ENCODE measurements around the gene ROBO4.

Gene ROBO4

GRCh38 chr11:124889191-124890091 is 8.2 kb downstream of the ROBO4 start:
- DNase-seq (ENCODE audit: low read depth), result no peak

GRCh38 chr11:124887667-124888013 is 10.0 kb downstream of the ROBO4 start:
- DNase-seq (ENCODE audit: low read depth), result no peak

DNA sequence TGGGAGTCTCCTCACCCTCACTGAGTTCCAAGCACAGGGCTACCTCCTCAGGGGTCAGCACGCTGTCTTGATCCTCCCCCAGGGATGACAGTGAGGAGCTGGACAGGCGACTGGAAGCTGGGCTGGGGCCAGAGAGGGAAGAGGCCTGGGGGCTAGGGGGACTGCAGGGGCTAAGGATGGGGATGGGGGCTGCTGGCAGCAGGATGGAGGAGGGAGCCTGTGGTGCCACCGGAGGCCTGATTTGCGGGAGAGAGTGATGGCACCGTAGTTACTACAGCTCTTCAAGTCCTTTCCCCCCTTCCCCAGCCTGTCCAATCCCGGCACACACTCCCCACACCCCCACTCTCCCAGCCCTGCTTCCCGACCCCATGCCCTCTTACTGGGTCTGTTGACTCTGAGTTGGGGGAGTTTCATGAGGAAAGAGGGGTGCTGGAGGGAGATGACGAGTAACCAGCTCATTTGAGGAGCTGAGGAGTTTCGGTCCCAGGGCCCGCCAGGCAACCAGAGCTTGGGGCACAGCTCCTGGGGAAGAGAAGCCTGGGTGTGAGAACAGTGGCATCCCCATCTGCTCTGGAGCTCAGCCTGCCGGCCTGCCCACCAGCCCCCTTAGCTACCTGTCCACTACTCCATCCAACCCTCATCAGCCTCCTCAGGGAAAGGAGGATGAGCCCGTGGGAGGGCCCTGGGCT is 10.5 kb downstream of the ROBO4 start:
- no peak for DNase-seq (ENCODE audit: low read depth)

DNA sequence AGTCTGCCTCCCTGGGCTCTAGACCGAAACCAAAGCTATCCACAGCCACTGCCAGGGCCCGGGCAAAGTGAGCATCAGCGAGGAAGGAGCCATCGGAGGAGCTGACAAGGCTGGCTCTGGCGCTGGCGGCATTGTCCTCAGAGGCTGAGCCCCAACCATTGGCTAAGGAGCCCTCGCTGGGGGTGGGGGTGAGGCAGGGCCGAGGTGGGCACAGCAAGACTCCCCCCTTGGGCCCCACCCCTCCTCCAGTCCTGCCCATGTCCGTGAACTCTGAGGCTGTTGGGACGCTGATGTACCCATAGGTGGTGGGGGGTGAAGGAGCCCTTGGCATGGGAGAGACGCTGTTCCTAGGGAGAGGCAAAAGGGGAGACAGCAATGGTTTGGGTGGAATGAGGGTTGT is 11.2 kb downstream of the ROBO4 start:
- no peak for DNase-seq (ENCODE audit: low read depth)

- DNase-seq (ENCODE audit: low read depth), result no peak
Observed at GRCh38 chr11:124884869-124885479, 12.7 kb downstream of the ROBO4 start.

- no peak for DNase-seq (ENCODE audit: low read depth)
Observed at GRCh38 chr11:124884340-124884739, 13.3 kb downstream of the ROBO4 start.

DNA sequence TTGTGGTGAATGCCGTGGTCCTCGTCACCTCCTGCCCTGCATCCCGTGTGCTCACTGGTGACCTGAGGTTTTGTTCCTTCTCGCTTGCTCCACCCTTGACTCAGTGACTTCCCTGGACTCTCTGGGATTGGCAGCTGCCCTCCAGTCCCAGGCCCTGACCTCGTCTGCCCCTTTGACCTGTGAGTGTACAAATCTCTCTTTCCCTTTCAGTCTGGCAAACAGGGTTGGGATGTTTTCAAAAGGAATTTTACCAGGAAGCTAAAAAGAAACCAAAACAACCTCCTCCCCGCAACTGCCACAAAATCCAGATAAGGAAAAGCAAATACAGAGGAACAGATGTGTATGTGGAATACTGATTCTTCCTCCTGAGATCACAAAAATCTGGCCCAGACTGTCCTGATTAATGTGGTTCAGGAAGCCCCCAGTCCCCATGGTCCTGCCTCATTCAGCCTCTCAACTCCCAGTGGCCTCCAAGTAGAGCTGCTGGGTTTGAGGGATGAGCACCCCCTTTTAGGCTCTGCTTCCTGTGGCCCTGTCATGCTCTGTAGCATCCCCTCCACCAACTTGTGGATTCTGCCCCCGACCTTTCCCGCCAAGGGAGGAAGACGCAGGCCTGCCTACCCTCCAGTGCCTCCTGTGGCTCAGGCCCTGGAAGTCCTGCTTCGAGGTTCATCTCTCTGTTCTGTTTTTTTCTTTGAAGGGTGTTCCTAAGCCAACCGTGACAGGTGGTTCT is 15.2 kb downstream of the ROBO4 start:
- DNase-seq (ENCODE audit: low read depth), result no peak

GRCh38 chr11:124880958-124881357 is 16.7 kb downstream of the ROBO4 start:
- DNase-seq (ENCODE audit: low read depth), result no peak

- DNase-seq (ENCODE audit: low read depth), result no peak
Observed at GRCh38 chr11:124880290-124880611, 17.4 kb downstream of the ROBO4 start.

GRCh38 chr11:124879493-124880289 is 18.0 kb downstream of the ROBO4 start:
- no peak for DNase-seq (ENCODE audit: low read depth)

DNA sequence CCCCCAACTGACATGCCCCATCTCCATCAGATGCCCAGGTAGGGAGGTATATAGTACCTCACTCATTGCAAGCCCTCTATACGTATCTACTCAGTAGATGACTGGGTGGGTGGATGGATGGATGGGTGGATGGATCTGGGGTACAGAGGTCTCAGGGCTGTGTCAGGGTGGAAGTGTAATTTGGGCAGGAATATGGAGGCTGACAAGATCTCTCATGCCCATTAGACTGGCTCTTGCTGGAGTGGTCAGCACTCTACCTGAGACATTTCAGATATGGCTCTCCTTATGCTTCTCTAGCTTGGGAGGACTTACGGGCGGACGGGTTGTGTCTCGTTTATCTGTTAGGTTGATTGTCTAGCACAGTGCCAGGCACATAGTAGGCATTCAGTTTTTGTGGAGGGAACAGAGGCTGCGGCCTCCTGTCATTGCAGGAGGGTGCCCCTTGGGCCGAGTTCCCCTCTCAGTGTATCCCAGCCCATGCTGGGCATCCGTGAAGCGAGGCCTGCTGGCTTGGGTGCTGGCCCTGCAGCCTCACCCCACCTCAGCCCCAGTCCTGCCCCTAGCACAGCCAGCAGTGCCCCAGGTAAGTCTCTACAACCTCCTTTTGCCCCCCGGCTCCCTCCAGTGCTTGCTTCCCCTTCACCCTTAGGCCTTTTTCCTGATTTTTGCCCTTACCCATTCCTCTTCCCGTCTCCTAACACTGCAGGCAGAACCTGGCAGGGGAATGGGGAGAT is 18.7 kb downstream of the ROBO4 start:
- DNase-seq (ENCODE audit: low read depth), result no peak

- DNase-seq (ENCODE audit: low read depth), result no peak
Observed at GRCh38 chr11:124877910-124878758, 19.5 kb downstream of the ROBO4 start.

DNA sequence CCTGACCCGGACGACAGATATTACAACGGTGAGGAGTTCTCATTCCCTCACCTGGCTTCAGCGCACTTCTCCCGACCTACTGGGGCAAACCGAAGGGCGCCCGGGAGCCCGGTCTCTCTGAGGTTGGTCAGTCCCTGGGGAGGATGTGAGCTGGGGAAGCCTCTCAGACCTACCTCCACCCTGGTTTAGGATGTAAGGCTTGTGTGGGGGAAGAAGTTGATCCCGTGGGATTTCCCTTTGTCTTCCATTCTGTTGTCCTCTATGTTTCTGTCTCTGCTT is 20.1 kb downstream of the ROBO4 start:
- no peak for DNase-seq (ENCODE audit: low read depth)

- DNase-seq (ENCODE audit: low read depth), result no peak
Observed at GRCh38 chr11:124876818-124877630, 20.6 kb downstream of the ROBO4 start.

- DNase-seq (ENCODE audit: low read depth), result peak; percentile 95
Observed at GRCh38 chr11:124875943-124876817, 21.5 kb downstream of the ROBO4 start.

DNA sequence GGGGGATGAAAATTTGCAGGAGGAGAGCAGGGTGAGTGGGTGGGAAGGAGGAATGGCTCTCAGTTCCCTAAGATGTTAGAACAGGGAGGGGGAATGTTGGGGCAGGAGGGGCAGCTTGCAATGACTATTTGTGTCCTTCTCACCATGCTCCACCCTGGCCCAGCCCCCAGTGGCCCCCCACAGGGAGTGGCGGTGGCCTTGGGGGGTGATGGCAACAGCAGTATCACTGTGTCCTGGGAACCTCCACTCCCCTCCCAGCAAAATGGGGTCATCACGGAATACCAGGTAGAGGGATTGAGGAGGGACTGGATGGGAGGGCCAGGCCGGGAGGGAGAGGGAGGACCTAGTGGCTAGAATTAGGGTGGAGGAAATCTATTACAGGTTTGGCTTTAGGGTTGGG is 22.3 kb downstream of the ROBO4 start:
- DNase-seq (ENCODE audit: low read depth), result no peak

DNA sequence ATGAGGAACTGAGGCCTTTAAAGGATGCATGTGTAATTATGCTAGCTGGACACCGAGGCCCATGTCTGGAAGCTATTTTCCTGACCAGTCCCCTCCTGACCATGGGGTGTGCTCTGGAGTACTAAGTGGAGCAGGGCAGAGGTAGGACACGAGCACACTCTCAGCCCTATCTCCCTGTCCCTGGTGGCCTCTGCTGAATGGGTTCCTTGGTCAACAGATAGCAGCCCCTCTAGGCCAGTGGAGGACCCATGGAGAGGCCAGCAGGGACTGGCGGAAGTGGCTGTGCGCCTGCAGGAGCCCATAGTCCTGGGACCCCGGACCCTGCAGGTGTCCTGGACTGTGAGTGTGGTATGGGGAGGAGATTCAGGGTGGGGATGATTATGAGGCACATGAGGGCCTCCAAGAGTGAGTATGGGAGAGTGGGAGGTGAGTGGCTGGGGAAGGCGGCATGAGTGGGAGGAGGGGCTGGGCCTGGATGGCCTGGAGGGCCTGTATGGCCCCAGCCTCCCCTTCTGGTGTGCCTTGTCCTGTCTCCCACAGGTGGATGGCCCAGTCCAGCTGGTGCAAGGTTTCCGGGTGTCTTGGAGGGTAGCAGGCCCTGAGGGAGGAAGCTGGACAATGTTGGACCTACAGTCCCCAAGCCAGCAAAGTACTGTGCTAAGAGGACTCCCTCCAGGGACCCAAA is 23.0 kb downstream of the ROBO4 start:
- DNase-seq (ENCODE audit: low read depth), result no peak

DNA sequence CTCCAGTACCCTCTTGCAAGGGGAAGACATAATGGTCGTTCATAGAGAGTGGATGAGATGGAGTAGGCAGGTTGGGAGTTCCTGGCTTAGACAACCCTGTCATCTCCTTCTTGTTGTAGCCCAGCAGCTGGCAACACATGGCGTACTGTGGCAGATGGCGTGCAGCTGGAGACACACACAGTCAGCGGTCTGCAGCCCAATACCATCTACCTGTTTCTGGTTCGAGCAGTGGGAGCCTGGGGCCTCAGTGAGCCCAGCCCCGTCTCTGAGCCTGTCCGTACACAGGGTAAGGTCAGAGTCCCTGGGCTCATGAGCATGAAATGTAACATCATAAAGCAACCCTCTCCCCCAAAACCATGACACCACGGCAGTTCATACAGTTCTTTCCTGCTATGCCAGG is 23.7 kb downstream of the ROBO4 start:
- no peak for DNase-seq (ENCODE audit: low read depth)

Data from EH (cell line).